ENCODE results near the gene HSPA9.

Gene HSPA9

GRCh38 chr5:138536215-138536614 is 39.0 kb downstream of the HSPA9 start:
- TF ChIP-seq NFIC (IDR thresholded peaks at IDR 0.05) (no peak), RAD21 (IDR thresholded peaks at IDR 0.05; ENCODE audit: low read depth) (no peak), FOXM1 (IDR thresholded peaks at IDR 0.05; ENCODE audit: borderline replicate concordance, low read depth) (no peak), REST (IDR thresholded peaks at IDR 0.05; ENCODE audit: low read depth) (no peak), EGR1 (IDR thresholded peaks at IDR 0.05) (no peak), YY1 (IDR thresholded peaks at IDR 0.05; ENCODE audit: low read depth) (no peak), USF1 (IDR thresholded peaks at IDR 0.05) (no peak), TEAD4 (IDR thresholded peaks at IDR 0.05) (no peak), EP300 (IDR thresholded peaks at IDR 0.05; ENCODE audit: borderline replicate concordance) (no peak), MAX (IDR thresholded peaks at IDR 0.05) (no peak), CEBPB (IDR thresholded peaks at IDR 0.05) (no peak), ZBTB7A (IDR thresholded peaks at IDR 0.05; ENCODE audit: low read depth) (no peak)

DNA sequence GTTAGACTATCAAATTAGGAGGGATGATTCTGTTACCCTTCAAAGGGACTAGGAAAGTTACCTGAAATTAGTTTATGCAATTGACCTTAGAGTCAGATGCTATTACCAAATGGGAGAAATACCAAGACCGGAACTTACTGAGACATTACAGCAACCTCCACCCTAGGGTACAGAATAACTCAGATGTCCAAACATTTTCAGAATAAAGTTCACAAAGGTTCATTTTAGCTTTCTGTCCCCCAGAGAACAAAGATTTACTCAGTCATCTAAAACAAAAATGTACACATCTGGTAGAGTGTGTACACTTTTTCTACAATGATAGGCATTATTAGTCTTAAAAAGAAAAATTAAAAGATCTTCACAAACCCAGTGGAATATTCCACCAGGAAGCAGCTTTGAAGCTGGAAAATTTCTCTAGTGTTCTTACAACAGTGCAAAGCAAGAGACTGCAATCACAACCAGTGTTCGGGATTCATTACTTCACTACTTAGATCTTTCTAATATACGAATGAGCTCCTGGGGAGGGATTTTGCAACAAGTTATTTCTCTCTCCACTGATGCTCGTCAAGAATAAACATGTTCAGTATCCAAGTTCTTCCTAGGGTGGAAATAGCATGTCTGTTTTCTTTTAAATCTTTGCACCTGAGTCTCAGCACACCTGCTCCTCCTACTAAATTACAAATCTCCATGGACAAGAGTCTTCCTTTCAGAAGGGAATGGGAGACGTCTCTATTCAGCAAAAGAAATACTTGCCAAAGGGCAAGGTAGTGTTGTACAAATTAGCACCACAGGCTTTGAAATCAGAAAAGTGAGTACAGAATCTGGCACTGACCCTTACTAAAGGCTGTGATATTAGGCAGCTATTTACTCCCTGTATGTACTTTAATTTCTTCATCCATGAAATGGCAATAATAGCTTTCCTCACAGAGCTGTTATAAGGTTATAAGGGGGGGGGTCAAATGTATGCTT is 40.9 kb downstream of the HSPA9 start:
- TF ChIP-seq NFIC (IDR thresholded peaks at IDR 0.05): no peak
- no peak for TF ChIP-seq USF1 (IDR thresholded peaks at IDR 0.05)
- TF ChIP-seq TEAD4 (IDR thresholded peaks at IDR 0.05): no peak

GRCh38 chr5:138529812-138530211 is 45.4 kb downstream of the HSPA9 start:
- TF ChIP-seq EP300 (IDR thresholded peaks at IDR 0.05; ENCODE audit: borderline replicate concordance) (no peak), CEBPB (IDR thresholded peaks at IDR 0.05) (no peak), REST (IDR thresholded peaks at IDR 0.05; ENCODE audit: low read depth) (no peak), YY1 (IDR thresholded peaks at IDR 0.05; ENCODE audit: low read depth) (no peak), TCF12 (IDR thresholded peaks at IDR 0.05; ENCODE audit: low read depth) (no peak), CREB1 (IDR thresholded peaks at IDR 0.05; ENCODE audit: low read depth) (no peak), EGR1 (IDR thresholded peaks at IDR 0.05) (no peak), ZBTB7A (IDR thresholded peaks at IDR 0.05; ENCODE audit: low read depth) (no peak), TEAD4 (IDR thresholded peaks at IDR 0.05) (no peak), RAD21 (IDR thresholded peaks at IDR 0.05; ENCODE audit: low read depth) (no peak), USF1 (IDR thresholded peaks at IDR 0.05) (no peak), FOXM1 (IDR thresholded peaks at IDR 0.05; ENCODE audit: borderline replicate concordance, low read depth) (no peak), TAF1 (IDR thresholded peaks at IDR 0.05; ENCODE audit: low read depth) (no peak), NFIC (IDR thresholded peaks at IDR 0.05) (no peak), MAX (IDR thresholded peaks at IDR 0.05) (no peak)

DNA sequence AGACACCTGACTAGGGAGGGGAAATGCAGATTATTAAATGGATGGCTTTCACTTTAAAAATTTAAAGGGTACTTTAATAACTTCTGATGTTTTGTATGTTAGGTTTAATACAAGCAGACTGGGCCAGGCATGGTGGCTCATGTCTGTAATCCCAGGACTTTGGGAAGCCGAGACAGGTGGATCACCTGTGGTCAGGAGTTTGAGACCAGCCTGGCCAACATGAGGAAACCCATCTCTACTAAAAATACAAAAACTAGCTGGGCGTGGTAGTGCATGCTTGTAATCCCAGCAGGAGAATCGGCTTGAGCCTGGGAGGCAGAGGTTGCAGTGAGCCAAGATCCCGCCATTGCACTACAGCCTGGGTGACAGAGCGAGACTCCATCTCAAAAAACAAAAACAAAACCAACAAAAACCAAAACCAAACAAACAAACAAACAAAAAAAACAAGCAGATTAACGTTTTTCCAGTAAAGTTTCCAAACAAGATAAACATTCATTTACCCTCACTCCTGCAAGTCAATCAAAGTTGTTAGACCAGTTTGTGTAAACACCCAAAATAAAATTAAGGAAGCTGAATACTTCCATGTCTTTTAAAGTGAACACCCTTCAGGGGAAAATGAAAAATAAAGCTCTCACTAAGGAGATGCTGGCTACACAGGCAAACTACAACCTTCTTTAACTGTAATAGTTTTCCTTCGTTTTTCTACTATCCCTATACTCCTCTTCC is 46.3 kb downstream of the HSPA9 start:
- TF ChIP-seq CREB1 (IDR thresholded peaks at IDR 0.05; ENCODE audit: low read depth) (no peak), TAF1 (IDR thresholded peaks at IDR 0.05; ENCODE audit: low read depth) (no peak), REST (IDR thresholded peaks at IDR 0.05; ENCODE audit: low read depth) (no peak), EP300 (IDR thresholded peaks at IDR 0.05; ENCODE audit: borderline replicate concordance) (no peak), TCF12 (IDR thresholded peaks at IDR 0.05; ENCODE audit: low read depth) (no peak)

Data from Ishikawa (cell line).